UCSD-AML1 (cell line): ENCODE data around the gene PGLYRP3.
"Not testable (repeated sequence)": the region's sequence is repeated elsewhere in the genome, so short reads cannot be mapped to it uniquely, and the experiment has no call there.

Experiments used
- DNase-seq: peaks from one replicate; lab custom pipeline; 2025; ENCODE audit not compliant: unreplicated experiment; lab: John Stamatoyannopoulos, UW

The PGLYRP3 gene

GRCh38 chr1:153349363-153350320, 36.9 kb upstream of the PGLYRP3 start:
- DNase-seq = no peak

DNA sequence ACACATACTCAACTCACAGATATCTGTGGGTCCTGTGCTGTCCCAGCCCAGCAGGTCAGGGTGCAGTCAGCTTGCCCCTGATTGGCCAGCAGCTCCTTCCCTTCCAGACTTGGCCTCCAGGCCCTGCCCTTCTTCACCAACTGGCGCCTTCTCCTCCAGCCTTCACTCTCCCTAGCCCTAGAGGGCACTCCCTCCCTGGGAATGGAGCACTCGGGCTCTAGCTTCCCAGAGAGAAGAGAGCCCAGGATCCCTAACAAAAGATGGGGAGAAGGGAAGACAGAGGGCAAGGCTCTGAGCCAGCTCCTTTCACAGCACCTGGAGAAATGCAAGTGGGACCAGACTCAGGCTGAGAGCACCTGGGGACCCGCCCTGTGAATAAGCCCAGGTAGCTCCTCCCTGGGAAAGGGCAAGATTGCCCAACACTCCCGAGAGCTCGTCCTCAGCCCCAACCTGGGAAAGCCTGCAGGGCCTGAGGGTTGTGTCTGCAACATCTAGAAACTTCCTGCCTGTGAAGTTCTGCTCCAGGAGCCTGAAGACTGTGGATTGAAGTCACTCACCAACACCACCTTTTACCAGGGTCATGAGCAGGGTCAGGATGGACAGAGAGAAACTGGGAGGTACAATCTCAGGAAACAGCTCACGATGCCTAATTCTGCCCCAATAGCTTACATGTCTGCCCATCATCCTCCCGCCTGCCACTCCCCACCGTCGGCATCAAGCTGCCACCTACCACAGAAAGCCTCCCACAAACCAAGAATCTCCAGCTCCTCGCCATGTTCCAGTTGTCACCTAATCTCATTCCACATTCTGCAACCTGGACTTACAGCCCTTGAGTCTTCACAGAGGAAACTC, 36.0 kb upstream of the PGLYRP3 start, which contains the start of gene PGLYRP4:
TSS of gene PGLYRP4 (minus strand) at position 331 of the 852 bp plus-strand sequence. CDS start 909 bp downstream, outside the sequence.
- DNase-seq = no peak

- DNase-seq = no peak
Observed at GRCh38 chr1:153347856-153348255, 35.1 kb upstream of the PGLYRP3 start.

GRCh38 chr1:153347049-153347448, 34.3 kb upstream of the PGLYRP3 start:
- not testable (repeated sequence) for DNase-seq

- no peak for DNase-seq
Observed at GRCh38 chr1:153346077-153346723, 33.4 kb upstream of the PGLYRP3 start.

DNA sequence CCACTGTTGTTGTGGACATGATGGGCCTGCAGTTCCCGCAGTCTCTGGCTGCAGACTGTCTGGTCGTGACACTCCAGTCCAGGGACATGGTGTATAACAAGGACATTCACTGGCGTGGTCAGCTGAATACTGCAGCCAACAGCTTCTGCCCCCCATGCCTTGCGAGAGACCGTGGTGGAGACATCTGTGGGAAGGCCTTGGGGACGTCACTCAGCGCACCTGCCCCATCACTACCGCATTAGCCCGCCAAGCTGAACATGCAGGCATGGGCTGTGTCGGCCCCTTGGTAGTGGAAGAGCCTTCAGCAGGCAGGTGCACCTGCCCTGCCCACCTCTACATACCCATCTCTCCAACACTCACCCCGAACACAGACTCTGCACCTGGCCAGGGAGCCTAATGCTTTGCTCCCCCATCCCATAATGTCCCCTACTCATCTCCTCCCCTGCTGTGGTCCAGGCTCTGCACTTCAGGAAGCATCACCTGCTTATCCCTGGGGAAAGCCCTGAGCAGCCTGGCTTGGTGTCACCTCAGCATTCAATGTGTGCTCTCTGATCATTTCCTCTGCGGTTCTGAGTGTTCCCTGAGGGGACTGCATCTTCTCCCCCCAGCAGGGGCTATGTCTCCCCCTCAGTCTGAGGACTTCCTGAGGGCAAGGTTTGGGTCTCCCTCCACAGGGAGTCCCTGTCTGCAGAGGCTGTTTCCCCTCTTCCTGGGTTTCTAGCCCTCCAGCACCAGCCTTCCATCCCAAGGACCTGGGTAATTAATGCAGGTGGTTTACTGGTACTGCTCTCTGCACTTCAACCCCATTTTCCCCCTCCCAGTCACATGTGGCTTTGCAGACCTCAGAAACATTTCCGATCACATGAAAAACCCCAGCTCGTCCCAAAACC, 32.7 kb upstream of the PGLYRP3 start:
- DNase-seq = no peak

- no peak for DNase-seq
Observed at GRCh38 chr1:153344718-153345025, 31.9 kb upstream of the PGLYRP3 start.

DNA sequence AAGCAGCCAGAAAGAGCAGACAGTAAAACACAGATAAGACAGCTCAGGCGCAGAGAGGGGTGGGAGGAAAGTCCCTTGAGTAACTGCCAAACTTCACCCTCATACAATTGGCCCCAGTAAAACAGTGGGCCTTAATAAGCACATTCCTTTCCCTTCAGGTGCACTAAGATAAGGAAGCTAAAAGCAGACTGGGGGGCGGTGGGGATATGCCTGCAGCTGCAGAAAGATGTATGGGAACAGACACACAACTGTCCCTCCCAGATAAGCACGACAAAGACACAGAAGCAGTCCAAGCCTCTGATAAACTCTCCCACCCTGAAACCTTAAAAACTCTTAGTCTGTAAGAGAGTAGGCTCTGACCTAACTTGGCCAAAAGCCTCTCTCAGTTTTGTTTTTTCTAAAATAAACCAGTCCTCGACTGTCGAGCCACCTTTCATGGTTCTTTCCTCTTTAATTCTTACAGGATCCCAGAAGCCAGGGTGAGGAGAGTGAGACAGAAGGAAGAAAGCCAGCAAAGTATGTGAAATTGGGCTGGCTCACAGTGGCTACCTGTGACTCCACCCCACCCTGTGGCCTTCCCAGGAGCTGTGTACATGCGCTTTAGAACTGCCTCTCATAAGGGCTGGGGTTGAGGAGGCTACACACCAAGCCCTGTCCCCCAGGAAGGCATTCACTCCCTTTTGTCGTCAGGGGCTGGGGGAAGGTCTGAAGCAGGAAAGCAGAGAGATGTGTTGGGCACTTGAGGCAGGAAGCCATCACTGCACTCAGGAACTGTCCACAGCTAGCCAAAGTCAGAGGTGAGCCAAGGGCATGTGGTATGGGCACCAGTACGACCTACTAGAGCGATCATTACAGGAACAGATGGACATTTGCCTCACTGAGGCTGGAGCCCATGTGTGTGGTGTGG, 31.3 kb upstream of the PGLYRP3 start:
- DNase-seq = no peak

GRCh38 chr1:153343040-153343681, 30.4 kb upstream of the PGLYRP3 start:
- no peak for DNase-seq

DNA sequence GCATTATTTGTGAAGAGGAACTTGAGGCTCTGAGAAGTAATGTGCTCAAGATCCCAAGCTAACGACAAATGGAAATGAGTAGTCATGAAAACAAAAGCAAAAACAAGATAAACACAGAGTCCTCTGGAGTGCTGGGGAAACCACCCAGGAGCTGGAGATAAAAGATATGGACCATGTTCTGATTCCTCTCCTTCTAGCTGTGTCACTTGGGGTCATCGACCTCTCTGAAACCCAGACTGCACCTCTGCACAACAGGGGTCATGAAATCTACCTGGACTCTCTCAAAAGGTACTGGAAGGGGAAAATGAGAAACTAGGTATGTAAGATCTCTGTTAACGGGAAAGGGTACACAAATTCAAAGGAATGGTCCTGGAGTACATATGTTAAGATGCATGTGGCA, 29.4 kb upstream of the PGLYRP3 start:
- DNase-seq = no peak

DNA sequence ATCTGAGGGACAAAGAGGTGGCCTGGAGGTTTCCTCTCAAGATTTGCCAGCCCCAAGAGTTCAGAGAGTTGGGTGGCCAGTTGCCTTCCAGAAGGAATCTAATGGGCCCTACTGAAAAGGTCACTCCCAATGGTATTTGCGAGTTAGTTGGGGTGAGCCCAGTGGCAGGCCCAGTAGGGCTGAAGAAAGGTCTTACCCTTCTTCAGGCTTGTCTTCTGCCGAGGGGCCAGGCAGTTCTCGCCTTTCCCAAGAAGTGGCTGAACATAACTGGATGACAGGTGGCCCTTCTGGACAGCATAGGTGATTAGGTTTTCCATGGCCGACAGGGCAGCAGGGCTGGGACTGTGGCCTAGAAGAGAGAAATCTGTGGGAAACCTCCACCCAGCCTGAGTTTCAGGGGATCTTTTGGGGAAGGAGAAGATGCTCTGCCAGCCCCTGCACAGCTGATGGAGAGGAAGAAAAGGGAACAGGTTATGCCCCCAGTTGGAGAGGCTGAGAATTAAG, 28.7 kb upstream of the PGLYRP3 start:
- DNase-seq = no peak

- DNase-seq = no peak
Observed at GRCh38 chr1:153340356-153340755, 27.6 kb upstream of the PGLYRP3 start.

GRCh38 chr1:153339802-153340201, 27.1 kb upstream of the PGLYRP3 start:
- DNase-seq = no peak

- DNase-seq = no peak
Observed at GRCh38 chr1:153337980-153338853, 25.5 kb upstream of the PGLYRP3 start.

DNA sequence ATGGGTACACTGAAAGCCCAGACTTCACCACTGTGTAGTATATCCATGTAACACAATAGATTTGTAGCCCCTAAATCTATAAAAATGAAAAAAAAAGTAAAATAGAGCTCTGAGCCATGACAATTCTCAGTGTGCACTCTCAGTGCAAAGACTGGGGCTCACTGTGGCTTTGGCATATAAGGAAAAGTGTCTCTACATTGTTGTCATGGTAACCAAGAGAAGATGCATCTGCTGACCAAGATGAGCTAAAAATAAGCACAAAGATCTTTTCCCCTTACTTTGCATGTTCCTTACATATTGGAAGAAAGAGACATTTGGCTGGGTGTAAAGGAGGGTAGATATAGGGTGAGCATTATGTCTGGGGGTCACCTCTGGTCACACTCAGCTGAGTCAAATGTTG, 23.9 kb upstream of the PGLYRP3 start:
- DNase-seq = no peak

DNA sequence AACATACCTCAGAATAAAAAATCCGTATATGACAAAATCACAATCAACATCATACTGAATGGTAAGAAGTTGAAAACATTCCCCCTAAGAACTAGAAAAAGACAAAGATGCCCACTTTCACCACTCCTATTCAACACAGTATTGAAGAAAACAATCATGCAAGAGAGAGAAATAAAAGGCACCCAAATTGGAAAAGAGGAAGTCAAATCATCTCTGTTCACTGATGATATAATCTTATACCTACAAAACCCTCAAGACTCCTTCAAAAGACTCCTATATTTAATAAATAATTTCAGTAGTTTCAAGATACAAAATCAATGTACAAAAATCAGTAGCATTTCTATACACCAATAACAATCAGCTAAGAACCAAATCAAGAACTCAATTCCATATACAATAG, 21.1 kb upstream of the PGLYRP3 start:
- no peak for DNase-seq

DNA sequence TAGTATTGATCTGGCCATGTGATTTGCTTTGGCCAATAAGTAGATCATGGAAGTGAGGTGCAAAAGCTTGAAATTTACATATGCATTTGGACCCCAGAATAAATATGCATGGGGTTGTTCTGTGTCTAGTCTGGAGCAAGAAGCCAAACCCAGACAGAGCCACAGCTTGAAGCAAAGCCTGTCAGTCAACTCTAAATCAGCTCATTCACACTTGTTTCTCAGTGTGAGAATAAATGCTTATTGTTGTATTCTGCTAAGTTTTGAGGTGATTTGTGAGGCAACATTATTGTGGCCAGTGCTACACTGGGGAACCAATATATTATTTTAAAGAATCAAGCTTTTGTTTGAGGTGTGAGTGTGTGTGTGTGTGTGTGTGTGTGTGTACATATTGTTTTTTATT, 12.2 kb upstream of the PGLYRP3 start:
- DNase-seq = no peak

DNA sequence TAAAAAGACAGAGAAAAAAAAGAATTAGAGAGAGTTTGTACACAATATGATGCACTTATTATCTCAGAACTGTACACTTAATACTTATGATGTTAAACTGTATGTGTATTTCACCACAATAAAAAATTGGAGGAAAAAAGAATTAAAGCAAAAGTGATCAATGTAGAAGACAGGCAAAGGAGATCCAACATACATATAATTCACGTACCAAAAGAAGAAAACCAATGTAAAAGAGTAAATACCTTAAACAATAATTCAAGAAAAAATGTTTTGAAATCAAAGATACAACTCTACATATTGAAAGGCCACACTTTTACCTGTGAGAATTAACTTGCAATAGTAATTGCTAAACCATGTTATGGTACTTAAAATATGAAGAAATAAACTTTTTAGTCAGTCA, 9.8 kb upstream of the PGLYRP3 start:
- DNase-seq = no peak
